HL-60 (cell line): Measurements from ENCODE around the gene TRDMT1.

Source experiments
- CTCF ChIP-seq: IDR thresholded peaks from one replicate; pipeline ENCODE4 v1.5.1; 2011; ENCODE audit warnings: low read length, control low read depth, inconsistent platforms; ENCODE audit not compliant: insufficient read depth
- GABPA ChIP-seq: IDR thresholded peaks from 2 replicates; pipeline ENCODE4 v1.6.1; 2012; ENCODE audit warnings: low read depth
- POLR2AphosphoS5 ChIP-seq: IDR thresholded peaks from 2 replicates; pipeline ENCODE4 v1.6.1; 2012; ENCODE audit warnings: low read depth

GRCh38 chr10:17238445-17239291 is 37.2 kb upstream of the TRDMT1 start:
- TF ChIP-seq GABPA (no peak), POLR2AphosphoS5 (no peak), CTCF (no peak)
